ENCODE data around the gene VEGFC.

VEGFC gene

DNA sequence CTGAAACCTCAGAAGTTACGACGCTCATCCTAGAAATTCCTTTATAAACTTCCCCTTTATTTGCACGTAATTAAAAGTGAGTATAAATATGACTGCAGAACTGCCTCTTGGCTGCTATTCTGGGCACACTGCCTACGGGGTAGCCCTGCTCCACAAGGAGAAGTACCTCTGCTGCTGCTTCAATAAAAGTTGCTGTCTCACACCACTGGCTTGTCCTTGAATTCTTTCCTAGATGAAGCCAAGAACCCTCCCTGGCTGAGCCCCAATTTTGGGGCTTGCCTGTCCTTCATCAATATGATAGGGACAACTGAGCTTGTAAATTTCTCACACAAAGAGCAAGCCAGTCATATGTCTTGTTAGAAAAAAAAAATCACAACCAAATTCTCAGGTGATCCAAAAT is 115.8 kb downstream of the VEGFC start:
- in situ Hi-C loops (cut with MboI; ENCODE audit: low pct_unique_long_range_greater_than_20kb, low sequenced_read_pairs, unreplicated experiment): no loop called here
- DNase-seq (ENCODE audit: low spot score): no peak
- TF ChIP-seq, protein P1, sequence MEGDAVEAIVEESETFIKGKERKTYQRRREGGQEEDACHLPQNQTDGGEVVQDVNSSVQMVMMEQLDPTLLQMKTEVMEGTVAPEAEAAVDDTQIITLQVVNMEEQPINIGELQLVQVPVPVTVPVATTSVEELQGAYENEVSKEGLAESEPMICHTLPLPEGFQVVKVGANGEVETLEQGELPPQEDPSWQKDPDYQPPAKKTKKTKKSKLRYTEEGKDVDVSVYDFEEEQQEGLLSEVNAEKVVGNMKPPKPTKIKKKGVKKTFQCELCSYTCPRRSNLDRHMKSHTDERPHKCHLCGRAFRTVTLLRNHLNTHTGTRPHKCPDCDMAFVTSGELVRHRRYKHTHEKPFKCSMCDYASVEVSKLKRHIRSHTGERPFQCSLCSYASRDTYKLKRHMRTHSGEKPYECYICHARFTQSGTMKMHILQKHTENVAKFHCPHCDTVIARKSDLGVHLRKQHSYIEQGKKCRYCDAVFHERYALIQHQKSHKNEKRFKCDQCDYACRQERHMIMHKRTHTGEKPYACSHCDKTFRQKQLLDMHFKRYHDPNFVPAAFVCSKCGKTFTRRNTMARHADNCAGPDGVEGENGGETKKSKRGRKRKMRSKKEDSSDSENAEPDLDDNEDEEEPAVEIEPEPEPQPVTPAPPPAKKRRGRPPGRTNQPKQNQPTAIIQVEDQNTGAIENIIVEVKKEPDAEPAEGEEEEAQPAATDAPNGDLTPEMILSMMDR (IDR thresholded peaks at IDR 0.05; ENCODE audit: extremely low read depth, insufficient read depth, missing control alignments): no peak

DNA sequence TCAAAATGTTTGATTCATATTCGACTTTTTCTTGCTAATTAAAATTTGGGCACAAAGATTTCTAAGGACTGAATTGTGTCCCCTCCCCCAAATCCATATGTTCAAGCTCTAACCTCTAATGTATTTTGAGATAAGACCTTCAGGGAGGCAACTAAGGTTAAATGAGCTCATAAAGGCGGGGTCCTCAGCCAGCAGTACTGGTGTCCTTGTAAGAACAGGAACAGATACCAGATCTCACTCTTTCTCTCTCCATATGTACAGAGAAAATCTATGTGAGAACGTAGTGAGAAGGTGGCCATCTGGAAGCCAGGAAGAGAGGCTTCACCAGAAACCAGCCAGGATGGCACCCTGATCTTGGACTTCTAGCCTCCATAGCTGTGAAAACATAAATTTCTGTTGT is 116.9 kb downstream of the VEGFC start:
- in situ Hi-C loops (cut with MboI; ENCODE audit: low pct_unique_long_range_greater_than_20kb, low sequenced_read_pairs, unreplicated experiment): no loop called here
- no peak for DNase-seq (ENCODE audit: low spot score)
- TF ChIP-seq, protein P1 (IDR thresholded peaks at IDR 0.05; ENCODE audit: extremely low read depth, insufficient read depth, missing control alignments): no peak

DNA sequence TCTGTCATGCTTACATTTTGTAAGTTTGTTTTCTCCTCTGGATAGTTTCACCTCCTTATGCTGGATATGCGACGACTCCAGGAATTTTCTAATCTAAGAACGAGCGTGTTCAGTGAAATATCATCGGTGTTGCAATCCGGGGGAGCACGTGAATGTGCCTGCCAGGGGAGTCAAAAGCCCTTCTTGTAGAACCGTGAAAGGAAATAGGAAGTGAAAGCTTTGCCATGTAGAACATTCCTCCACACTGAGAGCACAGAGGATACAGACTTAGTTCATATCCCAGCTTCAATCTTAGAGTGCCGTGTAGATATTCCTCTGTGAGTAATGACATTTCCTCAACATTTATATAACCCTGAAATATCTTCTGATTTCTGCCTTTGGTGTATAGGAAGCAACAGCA is 121.2 kb downstream of the VEGFC start:
- TF ChIP-seq, protein P1 (IDR thresholded peaks at IDR 0.05; ENCODE audit: extremely low read depth, insufficient read depth, missing control alignments): no peak
- no peak for DNase-seq (ENCODE audit: low spot score)
- in situ Hi-C loops (cut with MboI; ENCODE audit: low pct_unique_long_range_greater_than_20kb, low sequenced_read_pairs, unreplicated experiment): no loop called here

DNA sequence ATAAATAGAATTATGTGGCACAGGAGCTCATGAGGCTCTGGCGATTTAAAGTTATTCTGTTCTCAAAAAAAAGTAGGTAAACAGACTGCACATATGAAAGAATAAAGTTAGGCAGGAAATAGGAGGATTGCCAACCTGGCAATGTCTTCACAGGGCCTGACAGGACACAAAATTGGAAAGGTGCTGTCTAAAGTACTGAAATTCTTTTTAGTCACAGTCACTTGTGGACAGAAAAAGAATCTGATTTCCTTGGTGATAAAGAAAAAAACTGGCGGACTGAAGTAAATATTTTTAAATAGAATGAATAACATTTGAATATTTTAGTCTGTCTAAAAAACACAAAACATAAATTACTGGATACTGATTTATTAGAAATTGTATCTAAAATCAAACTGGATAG is 124.4 kb downstream of the VEGFC start:
- TF ChIP-seq, protein P1 (IDR thresholded peaks at IDR 0.05; ENCODE audit: extremely low read depth, insufficient read depth, missing control alignments): no peak
- in situ Hi-C loops (cut with MboI; ENCODE audit: low pct_unique_long_range_greater_than_20kb, low sequenced_read_pairs, unreplicated experiment): no loop called here
- DNase-seq (ENCODE audit: low spot score): no peak

DNA sequence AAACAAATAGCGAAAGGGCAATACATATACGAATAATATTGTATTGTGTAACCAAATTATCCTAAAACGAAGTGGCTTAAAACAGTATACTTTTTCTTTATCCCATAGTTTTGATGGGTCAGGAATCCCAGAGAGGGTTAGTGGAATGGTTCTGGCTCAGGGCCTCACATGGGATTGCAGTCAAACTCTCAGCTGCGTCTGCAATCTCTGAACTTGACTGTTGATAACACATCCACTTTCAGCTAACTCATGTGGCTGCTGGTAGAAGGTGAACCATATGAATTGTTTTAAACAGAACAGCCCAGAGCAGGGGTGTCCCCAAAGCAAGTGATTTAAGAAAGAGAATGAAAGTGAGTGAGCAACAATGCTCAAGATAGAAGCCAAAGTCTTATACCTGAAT is 127.8 kb downstream of the VEGFC start:
- TF ChIP-seq, protein P1 (IDR thresholded peaks at IDR 0.05; ENCODE audit: extremely low read depth, insufficient read depth, missing control alignments): no peak
- in situ Hi-C loops (cut with MboI; ENCODE audit: low pct_unique_long_range_greater_than_20kb, low sequenced_read_pairs, unreplicated experiment): no loop called here
- DNase-seq (ENCODE audit: low spot score): no peak

DNA sequence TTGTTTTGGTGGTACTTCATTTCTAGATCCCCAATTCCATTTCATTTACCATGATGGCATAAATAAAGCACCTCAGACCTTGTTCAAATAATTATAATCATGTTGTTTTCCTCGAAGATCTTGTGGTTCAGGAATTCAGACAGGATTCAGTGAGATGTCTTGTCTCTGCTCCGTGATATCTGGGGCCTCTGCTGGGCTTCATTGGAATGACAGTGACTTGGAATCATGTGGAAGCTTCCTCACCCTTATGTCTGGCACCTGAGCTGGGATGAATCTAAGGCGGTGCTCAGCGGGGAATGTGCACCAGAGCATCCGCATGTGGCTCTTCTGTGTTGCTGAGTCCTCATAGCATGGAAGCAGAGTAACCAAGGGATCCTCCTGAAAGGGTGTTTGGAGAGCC is 132.2 kb downstream of the VEGFC start:
- no peak for DNase-seq (ENCODE audit: low spot score)
- in situ Hi-C loops (cut with MboI; ENCODE audit: low pct_unique_long_range_greater_than_20kb, low sequenced_read_pairs, unreplicated experiment): no loop called here
- TF ChIP-seq, protein P1 (IDR thresholded peaks at IDR 0.05; ENCODE audit: extremely low read depth, insufficient read depth, missing control alignments): no peak

DNA sequence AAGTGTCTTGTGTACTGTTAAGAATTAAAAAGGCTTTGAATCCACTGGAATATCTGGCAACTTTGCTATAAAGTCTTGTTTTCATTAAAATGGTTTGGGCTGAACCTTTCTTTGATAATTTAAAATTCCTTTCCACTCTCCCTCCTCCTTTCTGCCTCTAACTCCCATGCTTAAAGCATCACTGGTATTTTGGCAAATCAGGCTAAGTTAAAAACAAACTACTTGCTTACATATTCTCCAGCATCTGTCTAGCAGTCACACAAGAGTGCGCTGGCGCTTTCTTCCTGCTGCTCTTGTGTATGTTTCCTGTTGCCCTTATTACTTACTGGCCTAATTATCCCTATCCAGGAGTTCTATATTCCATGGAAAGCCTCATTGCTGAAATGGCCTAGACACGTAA is 136.6 kb downstream of the VEGFC start:
- DNase-seq (ENCODE audit: low spot score): no peak
- TF ChIP-seq, protein P1 (IDR thresholded peaks at IDR 0.05; ENCODE audit: extremely low read depth, insufficient read depth, missing control alignments): no peak
- in situ Hi-C loops (cut with MboI; ENCODE audit: low pct_unique_long_range_greater_than_20kb, low sequenced_read_pairs, unreplicated experiment): no loop called here

All from GM13977 (cell line).